Ureter (tissue), 1 donor: ENCODE measurements around the gene MICAL2. TPM values are rescaled to one million over a fixed set of nuclear protein-coding genes. Genes with fewer than 3 reads are reported as not detected.

Experiments used
- DNase-seq: peaks from one replicate; pipeline ENCODE4 v3.0.0-alpha.2; 2020; ENCODE audit warnings: low spot score
- total RNA-seq: library from RNA; stranded (reverse); gene quantifications from one replicate; pipeline ENCODE4 v1.2.4, GENCODE V29; 2023
- donor health status: DM: yes; HTN: yes; CAD: no.

MICAL2 gene
- total RNA-seq, 1 donor from 2014 or later: 215 TPM

DNA sequence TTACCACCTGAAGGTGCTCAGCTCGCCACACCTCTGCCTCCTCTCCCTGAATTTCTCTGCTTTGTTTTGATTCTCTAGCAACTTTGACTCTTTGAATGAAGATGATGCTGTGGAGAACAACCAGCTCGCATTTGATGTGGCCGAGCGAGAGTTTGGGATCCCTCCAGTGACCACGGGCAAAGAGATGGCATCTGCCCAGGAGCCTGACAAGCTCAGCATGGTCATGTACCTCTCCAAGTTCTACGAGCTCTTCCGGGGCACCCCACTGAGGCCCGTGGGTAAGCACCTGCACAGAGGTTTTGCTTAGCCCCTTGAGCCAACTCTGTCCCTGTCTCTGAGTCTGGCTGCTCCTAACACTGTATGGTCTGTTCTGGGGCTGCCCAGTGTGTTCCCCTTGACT, 115.7 kb downstream of the MICAL2 start:
- DNase-seq: no peak

DNA sequence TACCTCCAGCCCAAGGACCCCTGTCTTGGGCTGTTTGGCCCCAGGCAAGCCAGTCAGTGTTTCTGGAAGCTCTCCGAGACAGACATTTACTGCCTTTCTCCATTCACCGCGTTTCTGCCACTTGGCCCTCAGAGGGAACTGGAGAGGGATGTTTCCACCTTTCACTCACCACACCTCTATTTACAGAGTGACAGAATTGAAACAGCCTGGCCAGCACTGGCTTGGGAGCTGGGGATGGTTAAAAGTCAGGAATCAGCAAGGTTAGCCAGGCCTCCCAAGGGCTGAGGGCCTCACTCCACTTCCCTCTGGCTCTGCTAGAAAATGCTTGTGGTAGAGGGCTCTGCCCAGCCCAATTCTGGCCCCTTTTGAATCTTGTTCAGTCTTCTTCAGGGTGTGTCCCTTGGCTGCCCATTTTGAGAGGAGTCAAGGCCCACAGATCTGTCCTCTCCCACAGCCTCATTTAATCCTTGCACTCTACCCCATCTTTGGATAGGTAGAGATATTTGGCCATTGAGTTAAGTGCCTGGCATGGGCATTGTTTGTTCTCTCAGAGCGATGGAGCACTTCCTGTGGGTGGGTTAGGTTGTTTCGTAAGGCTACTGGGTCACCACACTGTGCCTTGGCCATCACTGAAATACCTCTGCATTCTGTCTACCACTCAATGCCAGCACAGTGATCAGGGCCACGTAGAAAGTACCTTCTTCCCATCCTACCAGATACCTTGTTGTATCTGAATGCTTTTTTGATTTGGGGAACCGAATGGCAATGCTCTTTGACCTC, 119.2 kb downstream of the MICAL2 start:
- no peak for DNase-seq

DNA sequence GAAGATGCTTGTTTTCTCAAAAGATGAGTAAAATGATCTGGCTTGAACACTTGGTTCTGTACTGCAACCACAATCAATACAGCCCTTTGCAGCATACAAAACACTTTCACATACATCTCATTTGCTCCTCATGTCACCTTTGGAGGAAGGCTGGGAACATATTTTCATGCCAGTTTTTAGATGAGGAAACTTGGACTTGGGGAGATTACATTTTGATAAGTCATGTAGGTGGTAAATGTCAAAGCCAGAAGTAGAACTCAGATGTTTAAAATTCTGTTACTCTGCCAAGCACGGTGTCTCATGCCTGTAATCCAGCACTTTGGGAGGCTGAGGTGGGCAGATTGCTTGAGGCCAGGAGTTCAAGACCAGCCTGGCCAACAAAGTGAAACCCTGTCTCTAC, 121.8 kb downstream of the MICAL2 start:
- DNase-seq: no peak

DNA sequence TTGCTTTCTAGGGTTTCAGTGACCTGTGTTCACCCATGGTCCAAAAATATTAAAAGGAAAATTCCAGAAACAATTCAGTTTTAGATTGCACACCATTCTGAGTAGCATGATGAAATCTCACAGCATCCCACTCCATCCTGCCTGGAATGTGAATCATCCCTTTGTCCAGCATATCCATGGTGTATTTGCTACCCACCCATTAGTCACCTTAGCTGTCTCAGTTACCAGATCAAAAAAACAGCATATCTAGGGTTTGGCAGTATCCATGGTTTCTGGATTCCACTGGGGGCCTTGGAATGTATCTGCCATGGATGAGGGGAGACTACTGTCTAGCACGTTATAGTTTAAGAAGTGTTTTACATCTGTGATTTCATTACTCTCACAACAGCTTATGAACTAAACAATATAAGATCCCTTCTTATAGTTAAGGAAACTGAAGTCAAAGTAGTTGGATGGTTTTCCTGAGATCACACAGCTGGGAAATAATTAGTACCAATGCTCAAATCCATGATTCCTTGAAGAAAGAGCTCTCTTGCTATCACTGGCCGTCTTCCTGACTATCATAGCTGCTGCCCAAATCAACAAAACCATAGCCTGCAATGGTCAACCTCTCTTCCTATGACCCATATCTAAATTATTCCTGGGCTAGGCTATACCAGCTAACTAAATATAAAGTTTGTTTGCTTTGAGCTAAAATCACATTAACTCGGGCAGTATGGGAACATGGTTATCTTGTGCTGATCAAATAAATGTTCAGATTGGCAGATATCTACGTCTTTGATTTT, 122.6 kb downstream of the MICAL2 start:
- no peak for DNase-seq

DNA sequence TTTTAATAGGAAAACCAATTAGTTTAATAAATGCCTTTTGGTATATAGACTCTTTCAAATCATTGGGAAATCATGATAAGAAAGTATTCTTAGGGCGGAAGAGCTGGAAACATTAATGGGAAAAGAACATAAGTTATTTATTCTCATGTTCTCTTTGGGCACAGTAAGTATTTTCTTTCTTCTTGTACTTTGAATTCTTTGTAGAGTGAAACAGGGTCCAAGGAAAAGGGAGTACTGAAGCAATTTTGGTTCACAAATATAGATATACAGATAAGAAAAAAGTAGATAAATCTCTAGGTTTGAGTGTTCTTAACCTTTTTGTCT, 123.2 kb downstream of the MICAL2 start:
- no peak for DNase-seq

DNA sequence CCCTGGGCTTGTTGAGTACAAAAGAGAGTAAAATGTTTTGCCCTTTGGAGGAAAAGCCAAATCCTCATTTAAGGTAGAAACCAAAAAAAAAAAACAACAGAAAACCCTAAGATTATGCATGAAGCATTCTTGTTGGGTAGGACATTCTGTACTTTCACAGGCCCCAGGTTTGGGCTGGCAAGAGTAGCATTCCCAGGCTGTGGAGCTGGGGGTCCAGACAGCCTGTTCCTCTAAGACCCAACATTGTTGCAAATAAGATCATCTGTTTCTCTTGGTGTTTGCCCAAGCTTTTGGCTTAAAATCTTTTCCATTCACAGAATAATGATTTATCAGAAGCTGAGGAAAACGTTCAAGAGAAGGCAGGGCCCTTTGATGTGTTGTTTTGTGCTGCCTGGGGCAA, 123.8 kb downstream of the MICAL2 start:
- DNase-seq: no peak

DNA sequence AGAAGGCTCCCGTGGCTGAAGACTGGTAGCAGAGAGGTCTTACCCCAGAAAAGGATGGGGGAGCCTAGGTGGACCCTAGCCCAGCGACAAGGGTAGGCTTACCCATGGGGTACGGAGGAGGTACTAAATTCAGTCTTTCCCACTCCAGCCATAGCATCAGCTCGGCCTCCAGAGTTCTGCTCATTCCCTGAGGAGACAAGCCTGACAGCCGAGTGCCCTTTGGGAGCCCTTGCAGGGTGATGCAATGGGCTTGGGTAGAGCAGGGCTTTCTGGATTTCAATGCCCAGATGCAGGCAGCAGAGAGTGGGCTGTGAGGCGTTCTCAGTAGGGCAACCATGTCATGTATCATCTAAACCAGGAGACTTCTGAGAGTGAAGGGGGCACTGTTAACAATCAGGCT, 124.7 kb downstream of the MICAL2 start:
- no peak for DNase-seq

DNA sequence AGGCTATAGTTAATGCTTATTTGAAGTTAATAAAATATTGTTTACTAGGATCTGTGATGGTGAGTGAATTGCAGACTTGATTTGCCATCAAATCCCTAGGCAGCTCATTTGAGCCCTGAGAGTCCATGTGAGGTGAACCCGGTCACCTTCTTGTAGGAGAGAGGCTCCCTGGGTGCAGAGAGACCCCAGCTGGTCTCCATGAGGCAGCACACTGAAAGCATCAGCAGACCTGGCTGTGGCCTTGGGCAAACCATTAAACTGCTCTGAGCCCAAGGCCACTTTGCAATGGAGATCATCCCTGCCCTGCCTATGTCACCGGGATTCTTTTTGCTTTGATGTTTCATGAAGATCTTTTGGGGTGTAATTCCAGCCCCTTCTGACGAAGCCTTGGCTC, 125.2 kb downstream of the MICAL2 start:
- no peak for DNase-seq

DNA sequence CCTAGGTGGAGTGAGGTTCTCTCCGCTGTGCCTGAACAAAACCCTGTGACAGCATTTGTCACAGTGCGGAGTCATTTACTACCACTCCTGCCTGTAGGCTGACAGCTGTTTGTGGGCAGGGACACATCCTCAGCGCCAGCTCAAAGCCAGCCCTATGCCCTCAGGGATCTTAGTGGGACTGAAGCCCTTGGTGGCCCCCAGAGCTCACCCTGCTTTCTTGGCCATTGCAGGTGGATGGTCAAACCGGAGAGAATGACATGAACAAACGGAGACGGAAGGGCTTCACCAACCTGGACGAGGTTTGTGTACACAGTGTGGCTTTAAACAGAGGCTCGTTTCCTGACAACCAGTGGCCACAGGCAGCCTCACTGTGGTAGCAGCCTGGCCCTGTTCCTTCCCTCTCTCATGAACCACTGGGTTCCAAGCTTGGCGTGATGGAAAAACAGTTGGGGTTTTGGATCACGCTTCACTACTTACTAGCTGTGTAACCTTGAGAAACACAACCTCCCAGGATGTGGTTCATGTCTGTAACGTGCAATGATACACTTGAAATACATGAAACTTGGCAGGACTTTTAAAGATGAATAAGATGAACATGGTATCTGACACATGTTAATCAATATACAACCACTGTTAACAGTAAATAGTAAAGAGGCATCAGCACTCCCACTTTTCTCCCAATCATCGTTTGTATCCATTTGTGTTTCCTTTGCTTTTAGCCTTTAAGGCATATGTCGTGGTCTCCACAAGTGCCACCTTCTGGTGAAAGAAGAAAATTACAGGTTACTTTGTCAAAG, 125.8 kb downstream of the MICAL2 start:
- no peak for DNase-seq

DNA sequence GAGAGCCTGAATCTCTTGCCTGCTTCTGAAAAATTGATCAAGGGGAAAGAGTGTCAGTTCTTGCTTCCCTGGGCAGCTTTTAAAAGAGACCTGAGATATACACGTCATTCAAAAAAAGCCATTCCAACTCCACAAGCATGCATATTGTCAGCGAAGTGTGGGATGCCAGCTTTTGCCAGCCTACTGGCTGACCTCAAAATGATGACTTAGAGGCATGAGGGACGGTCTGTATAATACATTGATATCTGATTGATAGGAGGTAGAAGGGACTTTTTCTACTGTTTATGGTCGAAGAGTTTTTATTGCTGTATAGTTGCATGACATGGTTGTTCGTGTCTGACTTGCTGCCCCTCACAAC, 126.3 kb downstream of the MICAL2 start:
- no peak for DNase-seq

DNA sequence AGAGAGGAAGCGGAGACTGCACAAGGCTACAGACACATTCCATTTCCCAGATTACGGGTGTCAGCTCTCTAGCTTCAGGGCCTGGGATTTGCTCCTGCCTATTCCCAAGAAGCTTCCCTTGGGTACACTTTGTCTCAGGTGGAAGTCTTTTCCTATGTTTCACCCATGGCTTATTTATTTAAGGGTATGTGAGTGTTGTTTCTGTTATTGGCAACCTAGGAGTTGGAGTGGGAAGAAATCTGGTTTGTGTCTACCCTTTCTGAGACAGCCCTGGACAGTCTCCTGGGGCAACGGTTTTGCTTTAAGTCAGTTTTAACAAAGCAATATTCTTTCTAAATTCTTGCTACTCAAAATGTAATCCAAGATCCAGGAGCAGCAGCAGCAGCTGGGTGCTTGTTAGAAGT, 127.0 kb downstream of the MICAL2 start:
- DNase-seq: no peak

DNA sequence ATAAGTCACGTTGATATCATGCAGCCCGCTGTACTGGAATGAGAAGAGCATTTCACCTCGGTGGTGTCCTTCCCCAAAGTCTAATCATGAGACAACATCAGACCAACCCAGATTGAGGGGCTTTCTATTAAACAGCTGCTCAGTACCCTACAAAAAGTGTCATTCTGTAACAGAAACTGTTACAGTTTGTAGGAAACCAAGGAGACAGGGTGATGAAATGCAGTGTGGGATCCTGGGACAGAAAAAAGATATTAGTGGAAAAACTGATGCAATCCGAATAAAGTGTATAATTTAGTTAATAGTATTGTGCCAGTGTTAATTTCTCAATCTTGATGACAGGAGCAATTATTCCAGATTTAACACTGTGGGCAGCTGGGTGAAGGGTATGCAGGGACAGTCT, 128.0 kb downstream of the MICAL2 start:
- no peak for DNase-seq

DNA sequence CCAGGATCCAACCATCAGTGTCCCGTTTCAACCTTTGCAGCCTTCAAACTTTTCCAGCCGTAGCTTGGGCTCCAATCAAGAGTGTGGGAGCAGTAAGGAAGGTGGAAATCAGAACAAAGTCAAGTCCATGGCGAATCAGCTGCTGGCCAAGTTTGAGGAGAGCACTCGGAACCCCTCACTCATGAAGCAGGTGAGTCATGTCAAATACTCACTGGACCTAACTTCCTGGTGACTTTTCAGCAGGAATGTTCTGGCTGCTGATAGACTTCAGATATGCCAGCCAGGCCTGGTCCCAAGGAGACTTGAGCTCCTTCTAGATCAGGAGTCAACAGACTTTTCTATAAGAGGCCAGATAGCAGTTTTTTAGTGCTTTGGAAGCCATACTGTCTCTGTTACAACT, 129.0 kb downstream of the MICAL2 start:
- no peak for DNase-seq

DNA sequence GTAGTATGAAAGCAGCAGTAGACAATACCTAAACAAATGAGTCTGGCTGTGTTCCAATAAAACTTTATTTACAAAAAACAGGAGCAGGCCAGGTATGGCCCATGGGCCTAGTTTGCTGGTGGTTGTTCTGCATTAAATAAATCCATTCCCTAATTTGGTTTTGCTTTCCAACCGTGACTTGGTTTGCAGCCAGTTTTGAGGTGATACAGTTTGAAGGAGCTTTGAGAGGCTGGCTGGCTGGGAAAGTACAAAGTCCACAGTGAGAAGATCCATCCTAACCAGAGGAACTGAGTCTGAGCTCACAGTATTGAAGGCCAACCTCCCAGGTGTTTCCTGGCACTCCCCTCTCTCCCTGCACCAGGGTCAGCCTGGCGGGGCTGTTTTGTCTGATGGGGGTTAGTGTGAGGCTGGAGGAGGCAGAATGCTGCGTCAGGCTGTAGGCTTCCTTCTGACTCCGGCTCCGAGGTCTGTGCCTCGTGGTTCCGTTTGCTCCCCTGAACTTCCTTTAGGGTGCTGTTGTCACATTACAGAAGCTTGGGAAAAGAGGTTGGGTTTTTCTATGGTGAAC, 129.5 kb downstream of the MICAL2 start:
- DNase-seq: no peak

DNA sequence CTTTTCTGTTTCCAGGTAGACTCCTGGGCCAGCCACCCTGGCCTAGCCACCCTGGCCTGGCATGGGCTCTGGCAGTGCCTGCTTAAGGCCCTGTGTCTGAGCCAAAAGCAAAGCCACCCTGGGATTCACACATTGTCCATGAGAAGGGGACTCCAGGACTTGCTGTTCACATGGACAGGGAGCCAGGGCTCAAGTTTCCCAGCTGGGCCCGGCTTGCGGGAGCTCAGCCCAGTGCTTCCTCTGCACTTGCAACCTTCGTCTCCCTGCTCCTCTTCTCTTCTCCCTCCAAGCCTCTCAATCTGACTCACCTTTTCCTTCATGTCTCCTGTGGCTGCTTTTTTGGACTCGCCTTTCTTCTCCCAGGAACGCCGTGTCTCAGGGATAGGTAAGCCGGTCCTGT, 130.3 kb downstream of the MICAL2 start:
- DNase-seq: no peak

DNA sequence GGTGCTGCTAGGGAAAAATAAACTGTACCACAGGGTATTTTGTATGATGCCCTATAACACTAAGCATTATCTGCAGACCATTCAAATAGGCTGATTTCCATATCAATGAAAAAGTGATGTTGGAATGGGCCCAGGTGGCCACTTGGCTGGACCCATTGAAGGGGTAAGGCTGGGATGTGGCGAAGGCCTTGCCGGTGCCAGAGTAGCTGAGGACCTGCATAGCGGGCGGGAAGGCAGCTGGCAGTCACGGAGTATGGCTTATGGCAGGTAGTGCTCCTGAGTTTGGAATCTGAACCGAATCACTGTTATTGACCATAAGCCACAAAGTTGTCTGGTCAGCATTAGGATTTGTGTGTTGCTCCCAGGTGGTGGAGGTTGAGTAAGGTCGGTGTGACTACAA, 131.0 kb downstream of the MICAL2 start:
- no peak for DNase-seq

DNA sequence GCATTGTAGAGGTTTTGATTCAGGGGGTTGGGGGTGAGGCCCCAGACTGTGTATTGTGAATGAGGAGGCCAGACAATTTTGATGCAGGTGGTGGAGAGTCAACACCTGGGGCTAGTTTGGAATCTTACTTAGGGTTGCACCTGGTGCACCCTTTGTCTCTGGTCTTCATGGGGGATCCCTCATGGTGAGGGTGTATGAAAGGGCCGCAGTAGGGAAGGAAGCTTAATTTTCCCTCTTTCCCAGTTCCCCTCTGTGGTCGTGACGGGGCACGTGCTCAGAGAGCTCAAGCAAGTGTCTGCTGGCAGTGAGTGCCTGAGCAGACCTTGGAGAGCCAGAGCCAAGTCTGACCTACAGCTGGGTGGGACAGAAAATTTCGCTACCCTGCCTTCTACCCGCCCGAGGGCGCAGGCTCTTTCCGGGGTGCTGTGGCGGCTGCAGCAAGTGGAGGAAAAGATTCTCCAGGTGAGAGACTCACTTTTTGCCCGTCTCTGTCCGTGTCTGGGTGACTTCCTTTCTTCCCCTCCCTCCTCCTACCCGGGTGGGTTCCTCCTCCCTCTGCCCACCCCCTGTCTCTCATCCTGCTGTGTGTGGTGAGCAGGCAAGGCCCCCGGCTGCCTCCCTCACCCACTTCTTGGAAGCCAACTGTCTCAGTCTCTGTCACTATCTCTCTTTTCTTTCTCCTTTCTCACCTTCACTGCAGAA, 131.7 kb downstream of the MICAL2 start:
- DNase-seq: no peak

DNA sequence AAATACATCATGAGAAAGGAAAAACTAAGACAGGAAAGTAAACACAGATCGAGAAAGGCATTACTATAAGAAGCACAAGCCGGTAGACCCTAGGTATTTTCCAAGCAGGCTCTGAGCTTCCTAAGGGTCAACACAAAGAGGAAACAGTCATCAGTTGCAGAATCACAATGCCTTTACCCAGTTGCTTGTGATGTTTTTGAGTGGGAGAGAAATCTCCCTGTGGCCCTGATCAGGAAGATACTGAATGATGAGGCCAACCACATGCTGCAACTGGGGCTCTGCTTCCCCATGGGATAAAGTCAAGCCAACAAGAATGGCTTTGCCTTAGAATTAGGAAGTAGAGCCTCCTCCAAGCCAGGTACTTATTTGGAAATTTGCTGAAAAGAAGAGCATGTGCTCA, 132.6 kb downstream of the MICAL2 start:
- no peak for DNase-seq

DNA sequence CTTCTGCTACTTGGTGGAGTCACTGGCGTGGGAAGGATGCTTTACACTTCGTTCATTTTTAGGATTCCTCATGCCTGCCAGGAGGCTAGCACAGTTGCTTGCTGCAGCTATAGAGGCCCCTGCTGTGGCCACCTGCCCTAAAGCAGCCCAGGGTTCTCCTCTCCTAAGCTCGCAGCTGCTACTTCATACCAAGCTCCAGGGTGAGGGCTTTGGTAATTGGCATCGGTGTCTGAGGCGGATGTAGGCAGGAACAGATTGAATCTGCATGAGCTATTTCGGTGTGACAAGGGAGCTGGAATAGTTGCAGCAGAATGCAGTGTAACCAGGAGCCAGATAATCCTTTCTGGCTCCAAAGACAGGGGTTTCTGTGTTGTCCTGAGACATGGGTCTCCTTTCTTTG, 133.1 kb downstream of the MICAL2 start:
- no peak for DNase-seq

DNA sequence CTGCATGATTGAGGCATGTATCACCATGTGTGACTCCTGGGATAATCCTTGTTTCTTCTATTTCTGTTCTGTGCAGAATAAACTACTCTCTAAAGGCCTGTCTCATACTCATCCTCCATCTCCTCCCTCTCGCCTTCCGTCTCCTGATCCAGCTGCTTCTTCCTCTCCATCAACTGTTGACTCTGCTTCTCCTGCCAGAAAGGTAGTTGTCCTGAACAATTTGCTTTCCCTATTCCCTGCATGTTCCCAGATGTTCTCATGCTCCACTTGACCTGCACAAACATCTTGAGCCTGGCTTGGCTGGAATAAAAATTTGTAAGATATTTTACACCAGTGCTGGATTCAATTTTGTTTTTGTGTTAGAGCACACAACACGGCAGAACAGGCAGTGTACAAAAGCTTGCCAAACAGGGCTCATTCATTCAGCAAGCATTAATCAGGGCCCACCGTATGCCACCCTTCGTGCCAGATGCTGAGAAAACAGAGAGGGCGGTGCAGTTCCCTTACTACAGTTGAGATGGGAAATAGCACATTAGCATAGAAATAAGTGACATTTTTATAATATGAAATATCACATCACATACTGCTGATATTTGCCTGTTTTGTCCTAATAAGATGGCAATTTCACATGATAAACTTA, 133.6 kb downstream of the MICAL2 start:
- no peak for DNase-seq

DNA sequence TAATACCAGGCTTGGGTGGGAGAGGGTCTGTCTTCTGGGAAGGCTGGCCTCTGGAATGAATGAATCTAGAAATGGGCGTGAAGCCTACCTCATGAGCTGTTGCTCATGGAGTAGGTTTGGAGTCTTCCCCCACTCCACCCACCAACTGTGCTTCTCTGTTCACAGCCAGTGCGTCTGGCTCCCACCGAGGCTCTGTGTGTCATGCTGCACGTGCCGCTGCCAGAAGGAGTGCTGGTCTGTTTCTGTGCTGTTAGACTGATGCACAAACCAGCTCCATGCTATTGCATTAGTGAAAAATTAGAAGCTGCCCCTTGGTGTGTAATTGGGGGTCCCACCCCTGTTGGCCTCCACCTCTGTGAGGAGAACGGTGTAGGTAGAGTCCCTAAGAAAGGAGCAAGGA, 134.7 kb downstream of the MICAL2 start:
- no peak for DNase-seq
